Activated B cell treated with CpG ODN at 0.5 μM for 24 hours (primary cell): ENCODE results near the gene CAPN9. TPM values are rescaled to one million over a fixed set of nuclear protein-coding genes. Genes with fewer than 3 reads are reported as not detected.

Experiments used
- ATAC-seq: fragments of 200-7000 bp; cut with Tn5 transposase; one replicate; pipeline ENCODE4 v1.10.0; 2021; ENCODE audit warnings: low read depth, mild to moderate bottlenecking, moderate library complexity
- CTCF ChIA-PET: fragments of 350-600 bp; sonication (Branson Sonifier 250); formaldehyde crosslinking; loops from one replicate; lab custom pipeline; 2021; ENCODE audit warnings: antibody characterized with exemption; lab: Charles Lee
- POLR2A ChIA-PET: fragments of 350-600 bp; sonication (Branson Sonifier 250); formaldehyde crosslinking; loops from one replicate; lab custom pipeline; 2021; ENCODE audit warnings: antibody characterized with exemption; lab: Charles Lee
- DNase-seq: peaks from one replicate; pipeline ENCODE4 v3.0.0; 2022
- H3K27ac Mint-ChIP-seq: one replicate; pipeline ENCODE4 v1.8.0; 2020; ENCODE audit warnings: mixed read lengths
- H3K27me3 Mint-ChIP-seq: one replicate; pipeline ENCODE4 v1.8.0; 2021; ENCODE audit warnings: mixed read lengths
- H3K36me3 Mint-ChIP-seq: one replicate; pipeline ENCODE4 v1.8.0; 2021; ENCODE audit warnings: low read depth, mixed read lengths
- H3K4me1 Mint-ChIP-seq: one replicate; pipeline ENCODE4 v1.8.0; 2021; ENCODE audit warnings: mixed read lengths
- H3K4me3 Mint-ChIP-seq: one replicate; pipeline ENCODE4 v1.8.0; 2020; ENCODE audit warnings: mild to moderate bottlenecking, mixed read lengths
- H3K9me3 Mint-ChIP-seq: one replicate; pipeline ENCODE4 v1.8.0; 2020; ENCODE audit warnings: mixed read lengths
- CTCF ChIP-seq: fragments of 200-600 bp; IDR thresholded peaks from one replicate; pipeline ENCODE4 v1.8.0; 2022; ENCODE audit warnings: antibody characterized with exemption, mild to moderate bottlenecking
- intact Hi-C: fragments of 100-400 bp; cut with micrococcal nuclease; formaldehyde crosslinking; loops from one replicate; pipeline ENCODE4 v1.15.1; 2024
- total RNA-seq: library from RNA; stranded (reverse); gene quantifications from 2 replicates; pipeline ENCODE4 v1.2.3, GENCODE V29; 2022

The CAPN9 gene
- total RNA-seq, 1 donor from 2014 or later, result not detected

- Mint-ChIP-seq H3K36me3 (no peaks in the 10 kb centered on the region), H3K9me3 (no peaks in the 10 kb centered on the region), H3K4me3 (no peak overlapping the region), H3K27ac (no peak overlapping the region), H3K27me3 (peaks cover 23% of the 10 kb centered on the region), H3K4me1 (no peaks in the 10 kb centered on the region)
- no peak for ATAC-seq
- CTCF ChIA-PET, result interaction anchor here (0.7 kb wide), 1 partner anchor 495 kb away, joined by 3 read pairs; no protein-coding TSS in a partner anchor
- POLR2A ChIA-PET, result no interaction called here
- no peak for TF ChIP-seq CTCF
- intact Hi-C loops, result no loop called here
- no peak for DNase-seq
Measured at GRCh38 chr1:230820568-230820967, 73.4 kb downstream of the CAPN9 start.

- ATAC-seq (no peak), DNase-seq (no peak)
- Mint-ChIP-seq H3K4me3 (no peak overlapping the region), H3K27ac (no peak overlapping the region), H3K27me3 (peaks cover 23% of the 10 kb centered on the region), H3K36me3 (no peaks in the 10 kb centered on the region), H3K4me1 (no peaks in the 10 kb centered on the region), H3K9me3 (no peaks in the 10 kb centered on the region)
- TF ChIP-seq CTCF, result no peak
- POLR2A ChIA-PET, result no interaction called here
- intact Hi-C loops, result no loop called here
- CTCF ChIA-PET, result no interaction called here
Measured at GRCh38 chr1:230821346-230821745, 74.2 kb downstream of the CAPN9 start.

- ATAC-seq (no peak), DNase-seq (no peak)
- TF ChIP-seq CTCF, result no peak
- peaks cover 18% of the 10 kb centered on the region for H3K27me3 Mint-ChIP-seq
- intact Hi-C loops, result no loop called here
- no peak overlapping the region for H3K27ac Mint-ChIP-seq
- H3K9me3 Mint-ChIP-seq, result no peaks in the 10 kb centered on the region
- no peaks in the 10 kb centered on the region for H3K4me1 Mint-ChIP-seq
- CTCF ChIA-PET, result no interaction called here
- no peak overlapping the region for H3K4me3 Mint-ChIP-seq
- no peaks in the 10 kb centered on the region for H3K36me3 Mint-ChIP-seq
- POLR2A ChIA-PET, result no interaction called here
Measured at GRCh38 chr1:230822092-230822581, 74.9 kb downstream of the CAPN9 start.

- DNase-seq (no peak), ATAC-seq (no peak)
- ChIA-PET CTCF (no interaction called here), POLR2A (no interaction called here)
- Mint-ChIP-seq H3K36me3 (no peaks in the 10 kb centered on the region), H3K27ac (no peak overlapping the region), H3K4me3 (no peak overlapping the region), H3K4me1 (no peaks in the 10 kb centered on the region), H3K27me3 (peaks cover 12% of the 10 kb centered on the region), H3K9me3 (no peaks in the 10 kb centered on the region)
- no peak for TF ChIP-seq CTCF
- intact Hi-C loops, result no loop called here
Measured at GRCh38 chr1:230823426-230823825, 76.2 kb downstream of the CAPN9 start.

GRCh38 chr1:230823931-230824381, 76.8 kb downstream of the CAPN9 start:
- Mint-ChIP-seq H3K36me3 (no peaks in the 10 kb centered on the region), H3K4me3 (no peak overlapping the region), H3K4me1 (no peaks in the 10 kb centered on the region), H3K27me3 (peaks cover 12% of the 10 kb centered on the region), H3K27ac (no peak overlapping the region), H3K9me3 (no peaks in the 10 kb centered on the region)
- ChIA-PET POLR2A (no interaction called here), CTCF (no interaction called here)
- DNase-seq (no peak), ATAC-seq (no peak)
- intact Hi-C loops, result no loop called here
- no peak for TF ChIP-seq CTCF
